Thoracic aorta (tissue), 2 donors: ENCODE measurements around the gene GALNT9. TPM values are rescaled to one million over a fixed set of nuclear protein-coding genes. Genes with fewer than 3 reads are reported as not detected.

ENCODE experiments used
- ATAC-seq: fragments of 150-250 bp; one replicate; pipeline ENCODE4 v1.8.0; 2017; ENCODE audit warnings: low read depth; ENCODE audit not compliant: insufficient number of reproducible peaks, low FRiP score
- DNase-seq: peaks from one replicate; pipeline ENCODE4 v3.0.0-alpha.2; 2020; ENCODE audit warnings: low spot score
- H3K27ac ChIP-seq, 2 donors: fragments of 200-600 bp; sonication (generic); 1 replicate in 1 of 2; 2 replicates in 1 of 2; pipeline ENCODE4 v1.5.1; 2016; ENCODE audit warnings: mild to moderate bottlenecking in 2 of 2, moderate library complexity in 2 of 2
- H3K27me3 ChIP-seq: fragments of 200-600 bp; sonication (generic); replicated peaks from 2 replicates; pipeline ENCODE4 v1.6.0; 2016; ENCODE audit warnings: mild to moderate bottlenecking; ENCODE audit not compliant: insufficient read depth
- H3K36me3 ChIP-seq: fragments of 200-600 bp; sonication (generic); one replicate; pipeline ENCODE4 v1.5.1; 2016
- H3K4me1 ChIP-seq, 2 donors: fragments of 200-600 bp; sonication (generic); 1 replicate in 1 of 2; 2 replicates in 1 of 2; pipeline versions ENCODE4 v1.5.1 to v1.6.0; 2016; ENCODE audit warnings: low read depth in 2 of 2, mild to moderate bottlenecking in 1 of 2; ENCODE audit not compliant: control insufficient read depth in 1 of 2
- H3K4me3 ChIP-seq: fragments of 200-600 bp; sonication (generic); 2 replicates; pipeline ENCODE4 v1.5.1; 2016; ENCODE audit warnings: mild to moderate bottlenecking
- H3K9me3 ChIP-seq: fragments of 200-600 bp; sonication (generic); 2 replicates; pipeline ENCODE4 v1.5.1; 2016
- CTCF ChIP-seq: fragments of 200-600 bp; sonication (generic); IDR thresholded peaks from one replicate; pipeline ENCODE4 v1.5.1; 2019; ENCODE audit warnings: antibody characterized with exemption
- total RNA-seq, 2 donors: library from RNA; depleted of rRNA; stranded (reverse); fragments of >200 nt; gene quantifications; one replicate each; pipeline versions ENCODE4 v1.1.0 to v1.2.3, GENCODE V29; 2016

Gene GALNT9
- total RNA-seq, 2 donors from 2014 or later, result 1.7 TPM; not detected in 1

- H3K9me3 ChIP-seq, result peaks cover 9% of the 10 kb centered on the region
- H3K36me3 ChIP-seq, result no peaks in the 10 kb centered on the region
- TF ChIP-seq CTCF, result no peak
- H3K27me3 ChIP-seq, result no peaks in the 10 kb centered on the region
- H3K27ac ChIP-seq, result no peak overlapping the region
- DNase-seq (no peak), ATAC-seq (no peak)
- H3K4me3 ChIP-seq, result no peak overlapping the region
- H3K4me1 ChIP-seq, result no peaks in the 10 kb centered on the region
Measured at GRCh38 chr12:132313182-132313581, 16.2 kb downstream of the GALNT9 start.

GRCh38 chr12:132312516-132312915, 16.9 kb downstream of the GALNT9 start:
- Histone ChIP-seq H3K9me3 (peaks cover 9% of the 10 kb centered on the region), H3K4me1 (no peaks in the 10 kb centered on the region), H3K4me3 (no peak overlapping the region), H3K36me3 (no peaks in the 10 kb centered on the region), H3K27me3 (no peaks in the 10 kb centered on the region), H3K27ac (no peak overlapping the region)
- no peak for DNase-seq
- no peak for ATAC-seq
- TF ChIP-seq CTCF, result no peak

GRCh38 chr12:132311201-132311915, 18.0 kb downstream of the GALNT9 start:
- Histone ChIP-seq H3K4me1 (no peaks in the 10 kb centered on the region), H3K9me3 (peaks cover 9% of the 10 kb centered on the region), H3K27me3 (no peaks in the 10 kb centered on the region), H3K36me3 (no peaks in the 10 kb centered on the region), H3K4me3 (no peak overlapping the region), H3K27ac (no peak overlapping the region)
- no peak for ATAC-seq
- no peak for DNase-seq
- no peak for TF ChIP-seq CTCF

GRCh38 chr12:132310181-132311040, 19.0 kb downstream of the GALNT9 start:
- Histone ChIP-seq H3K4me3 (no peak overlapping the region), H3K36me3 (no peaks in the 10 kb centered on the region), H3K4me1 (no peaks in the 10 kb centered on the region), H3K9me3 (peaks cover 9% of the 10 kb centered on the region), H3K27ac (no peak overlapping the region), H3K27me3 (no peaks in the 10 kb centered on the region)
- ATAC-seq (no peak), DNase-seq (no peak)
- TF ChIP-seq CTCF, result no peak

DNA sequence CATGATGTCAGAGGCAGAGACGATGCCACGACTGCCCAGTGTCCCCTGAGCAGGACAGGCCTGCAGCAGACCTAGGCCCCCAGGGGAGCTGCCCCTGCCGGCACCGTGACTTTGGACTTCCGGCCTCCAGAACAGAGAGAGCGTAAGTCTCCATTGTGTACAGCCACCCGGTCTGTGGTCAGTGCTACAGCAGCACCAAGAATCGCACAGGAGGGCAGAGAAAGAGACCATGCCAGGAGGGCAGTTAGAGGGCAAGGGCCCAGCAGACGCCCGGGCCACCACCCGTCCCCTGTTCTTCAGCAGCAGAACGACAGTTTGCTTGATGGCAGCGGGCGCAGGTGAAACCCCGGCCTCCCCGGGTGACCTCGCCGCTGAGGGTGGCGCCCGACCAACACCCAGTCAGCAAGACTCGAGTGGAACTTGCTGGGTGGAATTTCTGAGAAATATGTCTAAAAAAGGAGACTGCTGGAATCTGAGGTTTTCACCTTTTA, 19.7 kb downstream of the GALNT9 start:
- peaks cover 9% of the 10 kb centered on the region for H3K9me3 ChIP-seq
- DNase-seq (no peak), ATAC-seq (no peak)
- H3K4me3 ChIP-seq, result no peak overlapping the region
- H3K27ac ChIP-seq, result no peak overlapping the region
- no peaks in the 10 kb centered on the region for H3K27me3 ChIP-seq
- no peaks in the 10 kb centered on the region for H3K4me1 ChIP-seq
- no peak for TF ChIP-seq CTCF
- no peaks in the 10 kb centered on the region for H3K36me3 ChIP-seq
